K562 (cell line): ENCODE results near the gene PRKD2. TPM values are rescaled to one million over a fixed set of nuclear protein-coding genes. Genes with fewer than 3 reads are reported as not detected.
A peak's percentile ranks its signal among the peaks of the same experiment; 100 is the strongest.

Experiments
- ATAC-seq: fragments of 200-7000 bp; cut with Tn5 transposase; 3 replicates; pipeline ENCODE4 v1.9.1; 2020; ENCODE audit warnings: moderate library complexity
- BruUV-seq: library from RNA; stranded (reverse); fragments of 400-500 nt; replicated peaks from 2 replicates; lab custom pipeline; 2021; lab: Mats Ljungman, UMichigan
- CTCF ChIA-PET: fragments of 300-600 bp; formaldehyde crosslinking; extraction: SDS; loops from one replicate; lab custom pipeline; 2021; ENCODE audit warnings: low intra/inter-chr PET ratio; lab: Yijun Ruan, JAX
- POLR2A ChIA-PET: fragments of 300-600, 350-650 bp; sonication (Branson Sonifier 250); formaldehyde crosslinking; extraction: SDS; loops from one replicate; lab custom pipeline; 2021; ENCODE audit warnings: antibody characterized with exemption, inconsistent platforms; lab: Yijun Ruan, JAX
- DNase-seq, 4 experiments: peaks; one replicate each; pipeline versions ENCODE4 v3.0.0 to v3.0.0-alpha.2; 2011 to 2018; ENCODE audit warnings: low spot score in 3 of 4, mixed read lengths in 3 of 4; ENCODE audit errors: extremely low read depth in 1 of 4
- FAIRE-seq: peaks from 2 replicates; lab custom pipeline; 2011; peaks lifted over from hg19 to GRCh38; lab: Jason Lieb, UNC
- H2AFZ ChIP-seq: 2 replicates; pipeline ENCODE4 v1.6.0; 2011; ENCODE audit warnings: low read depth, low read length, control low read depth, inconsistent platforms
- H3K27ac ChIP-seq: fragments of 200-600 bp; 3 replicates; pipeline ENCODE4 v1.8.0; 2011; ENCODE audit warnings: low read depth, mild to moderate bottlenecking, control low read depth, inconsistent platforms, low read length, moderate library complexity, mixed read lengths; ENCODE audit errors: extremely low read depth
- H3K27me3 ChIP-seq, 2 experiments: fragments of 300-600 bp in 1 of 2; 2 replicates in 1 of 2; 3 replicates in 1 of 2; pipeline versions ENCODE4 v1.6.0 to v1.8.0; 2011; ENCODE audit warnings: inconsistent platforms in 2 of 2, low read length in 2 of 2, mild to moderate bottlenecking in 1 of 2, mixed read lengths in 1 of 2, moderate library complexity in 1 of 2; ENCODE audit not compliant: control insufficient read depth in 2 of 2, insufficient read depth in 2 of 2
- H3K36me3 ChIP-seq: fragments of 300-600 bp; 3 replicates; pipeline ENCODE4 v1.8.0; 2011; ENCODE audit warnings: mild to moderate bottlenecking, low read length, inconsistent platforms; ENCODE audit not compliant: control insufficient read depth, insufficient read depth
- H3K4me1 ChIP-seq, 2 experiments: fragments of 200-600 bp in 1 of 2; replicated peaks in 1 of 2; 2 replicates in 1 of 2; 3 replicates in 1 of 2; pipeline versions ENCODE4 v1.5.1 to v1.8.0; 2011; ENCODE audit warnings: inconsistent platforms in 2 of 2, low read length in 2 of 2, mild to moderate bottlenecking in 1 of 2, mixed read lengths in 1 of 2, moderate library complexity in 1 of 2; ENCODE audit not compliant: control insufficient read depth in 2 of 2, insufficient read depth in 2 of 2
- H3K4me2 ChIP-seq: 2 replicates; pipeline ENCODE4 v1.6.1; 2011; ENCODE audit warnings: low read length, control low read depth, inconsistent platforms, mixed read lengths; ENCODE audit not compliant: insufficient read depth
- H3K4me3 ChIP-seq: fragments of 200-600 bp; sonication (generic), shearing (Covaris generic); 2 replicates; pipeline ENCODE4 v1.5.1; 2016; ENCODE audit warnings: control low read depth, inconsistent platforms
- H3K79me2 ChIP-seq: fragments of 200-600 bp; 3 replicates; pipeline ENCODE4 v1.8.0; 2011; ENCODE audit warnings: low read length, inconsistent platforms; ENCODE audit not compliant: control insufficient read depth, insufficient read depth
- H3K9ac ChIP-seq, 2 experiments: 2 replicates each; pipeline versions ENCODE4 v1.6.0 to v1.6.1; 2011; ENCODE audit warnings: low read depth in 2 of 2, low read length in 2 of 2, control low read depth in 1 of 2, inconsistent platforms in 1 of 2, mild to moderate bottlenecking in 1 of 2, mixed read lengths in 1 of 2; ENCODE audit not compliant: insufficient read depth in 1 of 2
- H3K9me1 ChIP-seq: one replicate; pipeline ENCODE4 v1.6.0; 2011; ENCODE audit warnings: inconsistent platforms, mild to moderate bottlenecking, low read length, moderate library complexity; ENCODE audit not compliant: control insufficient read depth, insufficient read depth
- H3K9me3 ChIP-seq: replicated peaks from 2 replicates; pipeline ENCODE4 v1.5.1; 2011; ENCODE audit warnings: low read depth, low read length, inconsistent platforms; ENCODE audit not compliant: control insufficient read depth, insufficient read depth
- H4K20me1 ChIP-seq: replicated peaks from 2 replicates; pipeline ENCODE4 v1.6.1; 2011; ENCODE audit warnings: low read length, inconsistent platforms, mixed read lengths; ENCODE audit not compliant: control insufficient read depth, insufficient read depth
- BACH1 ChIP-seq: fragments of 200-800 bp; sonication (Bioruptor generic); IDR thresholded peaks from 2 replicates; pipeline ENCODE4 v1.6.1; 2016; ENCODE audit warnings: missing genetic modification characterization, missing compliant biosample characterization
- CBFA2T3 ChIP-seq: fragments of 450-650 bp; IDR thresholded peaks from 2 replicates; pipeline ENCODE4 v1.6.1; 2017
- FOXJ2 ChIP-seq: fragments of 200-800 bp; sonication (Bioruptor generic); IDR thresholded peaks from 2 replicates; pipeline ENCODE4 v1.6.1; 2016; ENCODE audit warnings: missing genetic modification characterization, missing compliant biosample characterization
- GABPB2 ChIP-seq: fragments of 250-450 bp; sonication (Bioruptor Pico); conservative IDR thresholded peaks from 2 replicates; pipeline ENCODE4 v1.5.1; 2021; ENCODE audit warnings: mild to moderate bottlenecking
- GATAD2B ChIP-seq: fragments of 450-650 bp; IDR thresholded peaks from 2 replicates; pipeline ENCODE4 v1.6.1; 2017; ENCODE audit warnings: mild to moderate bottlenecking, borderline replicate concordance
- GTF2B ChIP-seq: IDR thresholded peaks from 2 replicates; pipeline ENCODE4 v1.6.1; 2011; ENCODE audit not compliant: insufficient read length; ENCODE audit errors: extremely low read depth
- HDAC1 ChIP-seq, 2 experiments: fragments of 450-650 bp; IDR thresholded peaks; 2 replicates each; pipeline ENCODE4 v1.6.1; 2016 to 2017; ENCODE audit warnings: inconsistent platforms in 1 of 2, mild to moderate bottlenecking in 1 of 2, moderate library complexity in 1 of 2
- HSF4 ChIP-seq: fragments of 250-450 bp; sonication (Bioruptor Pico); IDR thresholded peaks from 2 replicates; pipeline ENCODE4 v2.1.2; 2022; ENCODE audit warnings: mild to moderate bottlenecking, moderate library complexity, borderline replicate concordance
- ILK ChIP-seq: fragments of 450-650 bp; IDR thresholded peaks from 2 replicates; pipeline ENCODE4 v1.6.1; 2016; ENCODE audit warnings: missing genetic modification characterization, low read depth, mild to moderate bottlenecking, missing compliant biosample characterization, moderate library complexity, borderline replicate concordance
- MAX ChIP-seq: sonication (generic); formaldehyde crosslinking; IDR thresholded peaks from 2 replicates; pipeline ENCODE4 v1.9.0; 2022; ENCODE audit warnings: mild to moderate bottlenecking, missing genetic modification reagents
- NFE2L1 ChIP-seq: fragments of 450-650 bp; IDR thresholded peaks from 2 replicates; pipeline ENCODE4 v1.6.1; 2016; ENCODE audit warnings: missing genetic modification characterization, low read depth, mild to moderate bottlenecking, missing compliant biosample characterization, moderate library complexity, borderline replicate concordance
- SMARCB1 ChIP-seq: IDR thresholded peaks from 2 replicates; pipeline ENCODE4 v1.6.1; 2011; ENCODE audit warnings: improper control_type of control experiment, low read depth; ENCODE audit not compliant: insufficient read length
- SUPT5H ChIP-seq: fragments of 450-650 bp; IDR thresholded peaks from 2 replicates; pipeline ENCODE4 v1.6.1; 2016
- THRA ChIP-seq: fragments of 450-650 bp; IDR thresholded peaks from 2 replicates; pipeline ENCODE4 v1.6.1; 2017; ENCODE audit warnings: mild to moderate bottlenecking, moderate library complexity
- ZBED1 ChIP-seq: IDR thresholded peaks from 2 replicates; pipeline ENCODE4 v1.6.1; 2014
- ZBTB2 ChIP-seq: fragments of 450-650 bp; IDR thresholded peaks from 2 replicates; pipeline ENCODE4 v1.6.1; 2016; ENCODE audit warnings: antibody characterized with exemption
- ZBTB26 ChIP-seq: fragments of 450-650 bp; formaldehyde crosslinking; IDR thresholded peaks from 2 replicates; pipeline ENCODE4 v1.4.0; 2022; ENCODE audit warnings: missing genetic modification characterization
- ZEB2 ChIP-seq: fragments of 450-650 bp; IDR thresholded peaks from 2 replicates; pipeline ENCODE4 v1.6.1; 2016
- ZNF175 ChIP-seq: fragments of 200-800 bp; sonication (Bioruptor generic); IDR thresholded peaks from 2 replicates; pipeline ENCODE4 v1.6.1; 2016; ENCODE audit warnings: low read depth, mild to moderate bottlenecking, missing genetic modification characterization, missing compliant biosample characterization
- WGBS: fragments of 100-300 bp; shearing (Covaris generic); methylation state at CpG from one replicate; pipeline ENCODE4 v1.1.6; 2016; ENCODE audit warnings: low coverage, mixed read lengths; ENCODE audit not compliant: insufficient coverage; ENCODE audit errors: missing lambda C conversion rate; 5-methylcytosine and 5-hydroxymethylcytosine counted together
- in situ Hi-C: fragments of 300-500 bp; cut with MboI; formaldehyde crosslinking; loops from 4 replicates; pipeline ENCODE4 v1.15.0; 2018; ENCODE audit warnings: inconsistent platforms, mixed read lengths
- intact Hi-C: fragments of 100-400 bp; cut with micrococcal nuclease; formaldehyde crosslinking; loops from 2 replicates; pipeline ENCODE4 v1.14.2; 2022
- polyA plus RNA-seq, 8 experiments: library from polyadenylated mRNA; depleted of rRNA in 4 of 8; stranded (reverse) in 5 of 8; unstranded in 3 of 8; fragments of >200 nt; fragmentation: Nextera tagmentation in 2 of 8; fragmentation: Illumina TruSeq in 1 of 8; extraction: Ambion mirVana in 2 of 8; extraction: Trizol in 1 of 8; gene quantifications; 2 replicates each; pipeline versions ENCODE4 v1.2.1 to v1.2.3, GENCODE V29; 2011 to 2014; ENCODE audit warnings: inconsistent platforms in 1 of 8, missing spikeins in 1 of 8
- total RNA-seq, 7 experiments: library from RNA; depleted of rRNA in 6 of 7; stranded (reverse); fragments of >200 nt in 6 of 7; fragmentation: Illumina TruSeq in 2 of 7; extraction: Trizol in 2 of 7; gene quantifications; 2 replicates each; pipeline versions ENCODE4 v1.2.1 to v1.2.3, GENCODE V29; 2011 to 2021; ENCODE audit warnings: low replicate concordance in 1 of 7

PRKD2 gene
- total and polyA plus RNA-seq, 9 of the 15 experiments (the other 6 are each of a cell fraction or from before 2014, with no cell fraction given) = 1.8 to 60.0 (median 15.0) TPM

GRCh38 chr19:46634656-46635218 is 82.2 kb downstream of the PRKD2 start:
- 1% methylated on average over 14 of the region's 23 CpGs for WGBS
- no peaks in the 10 kb centered on the region for H4K20me1 ChIP-seq
- no peak overlapping the region for H3K27ac ChIP-seq
- no peak overlapping the region; the same call in 1 of the 2 replicates for H2AFZ ChIP-seq
- H3K9me3 ChIP-seq = no peaks in the 10 kb centered on the region
- peak overlapping the region in 1 of 2 experiments; percentile 26; a peak in 2 of 4 replicates for H3K9ac ChIP-seq
- peak overlapping the region; percentile 39 for H3K4me2 ChIP-seq
- no peak for ATAC-seq
- BruUV-seq = no TSS peak
- no peaks in the 10 kb centered on the region for H3K27me3 ChIP-seq
- intact Hi-C loops = loop anchor here (1.0 kb wide), 1 partner anchor 17 kb away; no protein-coding TSS in a partner anchor
- H3K36me3 ChIP-seq = no peaks in the 10 kb centered on the region
- in situ Hi-C loops = no loop called here
- no peaks in the 10 kb centered on the region for H3K9me1 ChIP-seq
- no peak for DNase-seq
- H3K79me2 ChIP-seq = no peaks in the 10 kb centered on the region
- peak overlapping the region; percentile 32 for H3K4me3 ChIP-seq
- POLR2A ChIA-PET = interaction anchor here (1.5 kb wide), 1 partner anchor 32 kb away, joined by 5 read pairs; no protein-coding TSS in a partner anchor
- H3K4me1 ChIP-seq = peaks cover 36 to 74% of the 10 kb centered on the region in 2 experiments
- FAIRE-seq = no peak
- CTCF ChIA-PET = no interaction called here
- TF ChIP-seq ZEB2 = 0 out of 2 replicates have a peak, but pooled peaks have one; percentile 18
- TF ChIP-seq ILK (tag) = no peak
- no peak for TF ChIP-seq GATAD2B
- TF ChIP-seq HSF4 = no peak
- TF ChIP-seq THRA = no peak
- TF ChIP-seq SMARCB1 = no peak
- TF ChIP-seq HDAC1 (IDR thresholded peaks at IDR 0.05) = peak in 1 of 2 experiments; percentile 44; a peak in 2 of 4 replicates
- 0 out of 2 replicates have a peak, but pooled peaks have one; percentile 2 for TF ChIP-seq CBFA2T3
- no peak for TF ChIP-seq ZNF175
- TF ChIP-seq SUPT5H = no peak
- TF ChIP-seq NFE2L1 (tag) = no peak
- no peak for TF ChIP-seq BACH1 (tag)
- no peak for TF ChIP-seq ZBTB26 (CRISPR knock-in tag)
- no peak for TF ChIP-seq FOXJ2 (tag)
- no peak for TF ChIP-seq MAX (CRISPR knock-in tag)
- TF ChIP-seq ZBED1 = no peak
- no peak for TF ChIP-seq GABPB2 (CRISPR knock-in tag)
- TF ChIP-seq ZBTB2 = peak; percentile 70
- TF ChIP-seq GTF2B = no peak
